MM.1S (cell line): ENCODE data around the gene NTSR1.

ENCODE experiments used
- DNase-seq: peaks from one replicate; pipeline ENCODE4 v3.0.0-alpha.2; 2015
- H2AFZ ChIP-seq: fragments of 300-600 bp; sonication (generic); 2 replicates; pipeline ENCODE4 v1.6.0; 2016; ENCODE audit warnings: antibody characterized with exemption, low read length
- H3F3A ChIP-seq: fragments of 300-600 bp; sonication (generic); 2 replicates; pipeline ENCODE4 v1.6.1; 2016; ENCODE audit warnings: mild to moderate bottlenecking, antibody characterized with exemption, low read length, moderate library complexity, mixed read lengths; ENCODE audit not compliant: insufficient read depth
- H3K27ac ChIP-seq: fragments of 300-600 bp; sonication (generic); 2 replicates; pipeline ENCODE4 v1.5.1; 2016; ENCODE audit warnings: mild to moderate bottlenecking, low read length
- H3K27me3 ChIP-seq: fragments of 300-600 bp; sonication (generic); replicated peaks from 2 replicates; pipeline ENCODE4 v1.6.0; 2016; ENCODE audit warnings: low read length; ENCODE audit not compliant: insufficient read depth
- H3K36me3 ChIP-seq: fragments of 300-600 bp; sonication (generic); replicated peaks from 2 replicates; pipeline ENCODE4 v1.6.1; 2016; ENCODE audit warnings: mild to moderate bottlenecking, low read length, mixed read lengths; ENCODE audit not compliant: insufficient read depth
- H3K4me1 ChIP-seq: fragments of 300-600 bp; sonication (generic); 2 replicates; pipeline ENCODE4 v1.6.1; 2016; ENCODE audit warnings: low read length, mixed read lengths
- H3K4me2 ChIP-seq: fragments of 300-600 bp; sonication (generic); 2 replicates; pipeline ENCODE4 v1.6.0; 2016; ENCODE audit warnings: low read depth, low read length
- H3K4me3 ChIP-seq: fragments of 300-600 bp; sonication (generic); 2 replicates; pipeline ENCODE4 v1.5.1; 2016; ENCODE audit warnings: low read length, mixed read lengths
- H3K79me2 ChIP-seq: fragments of 300-600 bp; sonication (generic); 2 replicates; pipeline ENCODE4 v1.6.1; 2016; ENCODE audit warnings: mixed run types, low read length, mixed read lengths
- H3K9ac ChIP-seq: fragments of 300-600 bp; sonication (generic); 2 replicates; pipeline ENCODE4 v1.6.1; 2016; ENCODE audit warnings: low read length, mixed read lengths
- H3K9me2 ChIP-seq: fragments of 300-600 bp; sonication (generic); replicated peaks from 2 replicates; pipeline ENCODE4 v1.6.1; 2016; ENCODE audit warnings: mild to moderate bottlenecking, low read length, mixed read lengths; ENCODE audit not compliant: insufficient read depth
- H3K9me3 ChIP-seq: fragments of 300-600 bp; sonication (generic); replicated peaks from 2 replicates; pipeline ENCODE4 v1.6.1; 2016; ENCODE audit warnings: mild to moderate bottlenecking, low read length, mixed read lengths; ENCODE audit not compliant: insufficient read depth
- H4K20me1 ChIP-seq: fragments of 300-600 bp; sonication (generic); 2 replicates; pipeline ENCODE4 v1.6.1; 2016; ENCODE audit warnings: mild to moderate bottlenecking, low read length, moderate library complexity, mixed read lengths; ENCODE audit not compliant: insufficient read depth
- EZH2 ChIP-seq: fragments of 300-600 bp; sonication (generic); optimal IDR thresholded peaks from 2 replicates; pipeline ENCODE3; 2017; ENCODE audit warnings: low read depth, mild to moderate bottlenecking, antibody characterized with exemption, low read length, mixed read lengths
- EZH2phosphoT487 ChIP-seq: fragments of 300-600 bp; sonication (generic); IDR thresholded peaks from 2 replicates; pipeline ENCODE4 v1.6.1; 2018; ENCODE audit warnings: antibody characterized with exemption, low read length
- TF ChIP-seq, protein P1 (sequence below): fragments of 300-600 bp; sonication (generic); IDR thresholded peaks from 2 replicates; pipeline ENCODE4 v1.5.1; 2016; ENCODE audit warnings: antibody characterized with exemption, low read length, mixed read lengths

Gene NTSR1

DNA sequence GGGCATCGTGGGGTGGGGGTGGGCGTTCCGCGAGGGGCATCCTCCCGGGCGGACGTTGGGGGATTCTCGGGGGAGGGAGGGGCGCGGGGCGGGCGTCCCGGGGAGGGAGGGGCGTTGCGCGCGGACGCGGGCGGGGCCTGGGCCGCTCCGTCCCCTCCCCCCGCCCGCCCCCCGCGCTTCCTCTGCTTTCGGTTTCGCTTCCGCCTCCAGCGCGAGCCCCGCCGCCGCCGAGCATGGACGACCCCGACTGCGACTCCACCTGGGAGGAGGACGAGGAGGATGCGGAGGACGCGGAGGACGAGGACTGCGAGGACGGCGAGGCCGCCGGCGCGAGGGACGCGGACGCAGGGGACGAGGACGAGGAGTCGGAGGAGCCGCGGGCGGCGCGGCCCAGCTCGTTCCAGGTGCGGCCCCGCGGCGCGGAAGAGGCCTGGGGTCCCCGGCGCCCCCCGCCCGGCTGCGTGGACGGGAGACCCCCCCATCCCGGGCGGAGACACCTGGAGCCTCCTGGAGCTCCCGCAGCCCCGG is 96.1 kb downstream of the NTSR1 start, which contains the start of gene OGFR:
OGFR (plus strand) TSS at position 209 of the 528 bp plus-strand sequence; CDS start at position 234, 25 bp downstream.
- no peaks in the 10 kb centered on the region for H3K9me3 ChIP-seq
- H3K9me2 ChIP-seq, result no peaks in the 10 kb centered on the region
- peak within 1 kb of the TSS; percentile 88 for H3K4me3 ChIP-seq
- H2AFZ ChIP-seq, result peak within 1 kb of the TSS; percentile 80
- DNase-seq, result peak; percentile 65
- H3K36me3 ChIP-seq, result 0 out of 2 replicates have a peak, but pooled peaks cover 2% of the 10 kb centered on the region
- H3K27ac ChIP-seq, result no peak within 1 kb of the TSS
- H3K4me2 ChIP-seq, result peak within 1 kb of the TSS; percentile 91
- H3K27me3 ChIP-seq, result no peaks in the 10 kb centered on the region
- TF ChIP-seq EZH2, result no peak
- peaks cover 23% of the 10 kb centered on the region for H3K79me2 ChIP-seq
- H3K4me1 ChIP-seq, result peaks cover 9% of the 10 kb centered on the region; the same call in 1 of the 2 replicates
- no peaks in the 10 kb centered on the region for H4K20me1 ChIP-seq
- H3K9ac ChIP-seq, result peak within 1 kb of the TSS; percentile 71
- H3F3A ChIP-seq, result no peaks in the 10 kb centered on the region

DNA sequence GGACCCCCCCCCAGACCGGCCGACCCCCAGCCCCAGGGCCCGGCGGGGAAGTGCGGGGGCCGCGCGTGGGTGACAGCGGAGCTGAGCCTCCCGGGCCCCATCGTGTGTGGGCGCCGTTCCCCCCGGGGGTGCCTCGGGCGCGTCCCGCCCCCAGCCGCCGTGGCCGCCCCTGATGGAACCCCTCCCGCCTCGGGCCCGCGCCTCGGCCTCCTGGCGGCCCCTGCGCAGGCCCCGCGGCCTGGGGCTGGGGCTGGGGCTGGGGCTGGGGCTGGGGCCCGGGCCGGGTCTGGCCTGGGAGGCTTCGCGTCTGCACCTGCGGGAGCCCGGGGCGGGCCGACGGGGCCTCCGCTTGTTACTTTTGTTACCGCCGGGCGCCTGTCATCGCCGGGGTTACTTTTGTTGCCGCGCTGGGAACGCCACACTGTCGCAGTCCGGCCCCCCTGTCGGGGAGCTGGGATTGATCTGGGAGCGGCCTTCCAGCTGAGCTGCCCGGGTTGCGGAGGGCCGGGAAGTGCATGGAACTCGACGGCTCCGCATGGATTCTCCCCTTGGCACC is 96.6 kb downstream of the NTSR1 start:
- peaks cover 9% of the 10 kb centered on the region; the same call in 1 of the 2 replicates for H3K4me1 ChIP-seq
- H3K27ac ChIP-seq, result no peak overlapping the region
- DNase-seq, result no peak
- H3K9me2 ChIP-seq, result no peaks in the 10 kb centered on the region
- H3K36me3 ChIP-seq, result 0 out of 2 replicates have a peak, but pooled peaks cover 2% of the 10 kb centered on the region
- peak overlapping the region; percentile 89 for H3K4me2 ChIP-seq
- peak overlapping the region; percentile 71 for H3K9ac ChIP-seq
- no peaks in the 10 kb centered on the region for H3K9me3 ChIP-seq
- H2AFZ ChIP-seq, result no peak overlapping the region
- H3K79me2 ChIP-seq, result peaks cover 23% of the 10 kb centered on the region
- no peaks in the 10 kb centered on the region for H4K20me1 ChIP-seq
- TF ChIP-seq, protein P1, sequence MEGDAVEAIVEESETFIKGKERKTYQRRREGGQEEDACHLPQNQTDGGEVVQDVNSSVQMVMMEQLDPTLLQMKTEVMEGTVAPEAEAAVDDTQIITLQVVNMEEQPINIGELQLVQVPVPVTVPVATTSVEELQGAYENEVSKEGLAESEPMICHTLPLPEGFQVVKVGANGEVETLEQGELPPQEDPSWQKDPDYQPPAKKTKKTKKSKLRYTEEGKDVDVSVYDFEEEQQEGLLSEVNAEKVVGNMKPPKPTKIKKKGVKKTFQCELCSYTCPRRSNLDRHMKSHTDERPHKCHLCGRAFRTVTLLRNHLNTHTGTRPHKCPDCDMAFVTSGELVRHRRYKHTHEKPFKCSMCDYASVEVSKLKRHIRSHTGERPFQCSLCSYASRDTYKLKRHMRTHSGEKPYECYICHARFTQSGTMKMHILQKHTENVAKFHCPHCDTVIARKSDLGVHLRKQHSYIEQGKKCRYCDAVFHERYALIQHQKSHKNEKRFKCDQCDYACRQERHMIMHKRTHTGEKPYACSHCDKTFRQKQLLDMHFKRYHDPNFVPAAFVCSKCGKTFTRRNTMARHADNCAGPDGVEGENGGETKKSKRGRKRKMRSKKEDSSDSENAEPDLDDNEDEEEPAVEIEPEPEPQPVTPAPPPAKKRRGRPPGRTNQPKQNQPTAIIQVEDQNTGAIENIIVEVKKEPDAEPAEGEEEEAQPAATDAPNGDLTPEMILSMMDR, result no peak
- TF ChIP-seq EZH2phosphoT487 (no peak), EZH2 (no peak)
- no peaks in the 10 kb centered on the region for H3K27me3 ChIP-seq
- H3K4me3 ChIP-seq, result peak overlapping the region; percentile 88
- no peaks in the 10 kb centered on the region for H3F3A ChIP-seq

DNA sequence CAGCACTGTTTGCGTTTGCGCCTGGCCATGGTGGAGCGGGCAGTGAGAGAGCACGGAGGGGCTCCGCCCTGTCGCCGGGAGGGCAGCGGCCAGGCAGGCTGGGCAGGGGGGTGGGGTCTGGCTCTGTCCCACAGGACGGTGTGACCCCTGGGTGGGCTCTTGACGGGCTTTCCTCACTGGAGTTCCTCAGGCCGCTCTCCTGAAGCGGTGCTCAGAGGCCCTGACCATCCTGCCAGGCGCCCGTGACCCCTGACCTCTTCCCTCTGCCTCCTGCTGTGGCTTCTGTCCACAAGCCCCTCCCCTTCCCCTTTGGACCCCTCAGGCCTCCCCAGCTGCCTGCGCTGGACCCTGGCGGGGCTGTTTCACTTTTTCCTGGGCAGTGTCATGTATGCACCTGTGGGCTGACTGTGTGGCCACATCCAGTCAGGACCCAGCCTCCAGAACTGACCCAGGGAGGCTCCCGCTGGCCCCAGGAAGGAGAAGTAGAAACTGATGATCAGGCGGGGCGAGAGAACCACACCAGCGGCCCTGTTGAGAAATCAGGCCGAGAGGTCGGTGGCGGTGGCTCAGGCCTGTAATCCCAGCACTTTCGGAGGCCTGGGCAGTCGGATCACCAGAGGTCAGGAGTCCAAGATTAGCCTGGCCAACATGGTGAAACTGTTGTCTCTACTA is 97.2 kb downstream of the NTSR1 start:
- peaks cover 23% of the 10 kb centered on the region for H3K79me2 ChIP-seq
- H3K4me2 ChIP-seq, result peak overlapping the region; percentile 89
- H3F3A ChIP-seq, result no peaks in the 10 kb centered on the region
- no peaks in the 10 kb centered on the region for H3K27me3 ChIP-seq
- no peaks in the 10 kb centered on the region for H3K9me3 ChIP-seq
- no peaks in the 10 kb centered on the region for H4K20me1 ChIP-seq
- H3K4me3 ChIP-seq, result peak overlapping the region; percentile 88
- H3K27ac ChIP-seq, result no peak overlapping the region
- TF ChIP-seq EZH2phosphoT487, result no peak
- TF ChIP-seq EZH2, result no peak
- TF ChIP-seq, protein P1, result no peak
- no peak for DNase-seq
- H3K9ac ChIP-seq, result peak overlapping the region; percentile 71
- no peak overlapping the region for H2AFZ ChIP-seq
- no peaks in the 10 kb centered on the region for H3K9me2 ChIP-seq
- H3K4me1 ChIP-seq, result peaks cover 9% of the 10 kb centered on the region; the same call in 1 of the 2 replicates
- H3K36me3 ChIP-seq, result 0 out of 2 replicates have a peak, but pooled peaks cover 2% of the 10 kb centered on the region
